H9 (cell line): ENCODE results near the gene NEDD4L. TPM values are rescaled to one million over a fixed set of nuclear protein-coding genes. Genes with fewer than 3 reads are reported as not detected.

Experiments used
- DNase-seq: peaks from one replicate; pipeline ENCODE4 v3.0.0-alpha.2; 2017
- H2AFZ ChIP-seq: one replicate; pipeline ENCODE4 v1.6.1; 2013; ENCODE audit warnings: mild to moderate bottlenecking, low read length, control low read depth, moderate library complexity
- H2AK5ac ChIP-seq: 2 replicates; pipeline ENCODE4 v1.6.1; 2013; ENCODE audit warnings: low read length, control low read depth, mixed read lengths; ENCODE audit not compliant: insufficient read length
- H2BK120ac ChIP-seq: one replicate; pipeline ENCODE4 v1.6.1; 2013; ENCODE audit warnings: low read depth, mild to moderate bottlenecking, low read length, control low read depth, inconsistent platforms; ENCODE audit not compliant: poor library complexity, severe bottlenecking
- H2BK12ac ChIP-seq: 2 replicates; pipeline ENCODE4 v1.6.1; 2013; ENCODE audit warnings: low read length, control low read depth, mixed read lengths, low read depth; ENCODE audit not compliant: insufficient read length
- H2BK15ac ChIP-seq: 2 replicates; pipeline ENCODE4 v1.6.1; 2013; ENCODE audit warnings: low read depth, low read length, control low read depth
- H2BK20ac ChIP-seq: one replicate; pipeline ENCODE4 v1.6.1; 2013; ENCODE audit warnings: low read depth, mild to moderate bottlenecking, low read length, control low read depth, inconsistent platforms; ENCODE audit not compliant: poor library complexity, severe bottlenecking
- H2BK5ac ChIP-seq: 2 replicates; pipeline ENCODE4 v1.6.1; 2013; ENCODE audit warnings: low read length, control low read depth, mixed read lengths; ENCODE audit not compliant: insufficient read length
- H3K14ac ChIP-seq: 2 replicates; pipeline ENCODE4 v1.6.1; 2013; ENCODE audit warnings: low read length, control low read depth; ENCODE audit not compliant: insufficient read depth
- H3K18ac ChIP-seq: 2 replicates; pipeline ENCODE4 v1.6.1; 2013; ENCODE audit warnings: low read depth, mild to moderate bottlenecking, mixed read lengths, low read length, control low read depth; ENCODE audit not compliant: insufficient read length
- H3K23ac ChIP-seq: 2 replicates; pipeline ENCODE4 v1.6.1; 2013; ENCODE audit warnings: low read length, control low read depth, mixed read lengths, low read depth; ENCODE audit not compliant: insufficient read length
- H3K23me2 ChIP-seq: 2 replicates; pipeline ENCODE4 v1.6.1; 2013; ENCODE audit warnings: low read depth, mild to moderate bottlenecking, mixed read lengths, low read length, control low read depth; ENCODE audit not compliant: insufficient read length, poor library complexity, severe bottlenecking
- H3K27ac ChIP-seq: 2 replicates; pipeline ENCODE4 v1.5.1; 2013; ENCODE audit warnings: low read length, control low read depth, mixed read lengths, low read depth; ENCODE audit not compliant: insufficient read length
- H3K27me3 ChIP-seq: 2 replicates; pipeline ENCODE4 v1.6.1; 2013; ENCODE audit warnings: low read length, control low read depth, inconsistent platforms; ENCODE audit not compliant: insufficient read depth
- H3K4ac ChIP-seq: 2 replicates; pipeline ENCODE4 v1.6.1; 2013; ENCODE audit warnings: low read depth, mild to moderate bottlenecking, control low read depth, inconsistent platforms, low read length, moderate library complexity
- H3K4me1 ChIP-seq: 2 replicates; pipeline ENCODE4 v1.6.1; 2013; ENCODE audit warnings: low read length, control low read depth, inconsistent platforms; ENCODE audit not compliant: insufficient read depth
- H3K4me2 ChIP-seq: 2 replicates; pipeline ENCODE4 v1.6.1; 2013; ENCODE audit warnings: low read length, control low read depth, mixed read lengths; ENCODE audit not compliant: insufficient read length, insufficient read depth
- H3K56ac ChIP-seq: 2 replicates; pipeline ENCODE4 v1.6.1; 2013; ENCODE audit warnings: low read depth, mild to moderate bottlenecking, mixed read lengths, low read length, control low read depth; ENCODE audit not compliant: insufficient read length
- H3K79me1 ChIP-seq: 2 replicates; pipeline ENCODE4 v1.6.1; 2013; ENCODE audit warnings: low read depth, mild to moderate bottlenecking, moderate library complexity, low read length, control low read depth, inconsistent platforms; ENCODE audit not compliant: insufficient read depth, poor library complexity, severe bottlenecking
- H3K79me2 ChIP-seq: 2 replicates; pipeline ENCODE4 v1.6.1; 2013; ENCODE audit warnings: low read length, control low read depth, inconsistent platforms; ENCODE audit not compliant: insufficient read depth
- H3K9ac ChIP-seq: 2 replicates; pipeline ENCODE4 v1.6.1; 2013; ENCODE audit warnings: low read length, control low read depth, mixed read lengths; ENCODE audit not compliant: insufficient read length; ENCODE audit errors: extremely low read depth
- H3K9me3 ChIP-seq: one replicate; pipeline ENCODE4 v1.6.1; 2013; ENCODE audit warnings: low read depth, low read length, inconsistent platforms; ENCODE audit not compliant: control insufficient read depth
- H3T11ph ChIP-seq: one replicate; pipeline ENCODE4 v1.6.1; 2013; ENCODE audit warnings: mild to moderate bottlenecking, low read length, control low read depth, inconsistent platforms
- H4K20me1 ChIP-seq: one replicate; pipeline ENCODE4 v1.6.1; 2013; ENCODE audit not compliant: control insufficient read depth, insufficient read length, insufficient read depth
- H4K5ac ChIP-seq: 2 replicates; pipeline ENCODE4 v1.6.1; 2013; ENCODE audit warnings: low read depth, mild to moderate bottlenecking, mixed read lengths, low read length, control low read depth; ENCODE audit not compliant: insufficient read length
- H4K8ac ChIP-seq: replicated peaks from 2 replicates; pipeline ENCODE4 v1.6.1; 2013; ENCODE audit warnings: low read length, control low read depth, mixed read lengths, low read depth; ENCODE audit not compliant: insufficient read length
- H4K91ac ChIP-seq: 2 replicates; pipeline ENCODE4 v1.6.1; 2013; ENCODE audit warnings: low read depth, mild to moderate bottlenecking, moderate library complexity, mixed read lengths, low read length, control low read depth; ENCODE audit not compliant: insufficient read length
- H3K27ac Mint-ChIP-seq, 3 experiments: 2 replicates in 2 of 3; 3 replicates in 1 of 3; pipeline ENCODE4 v1.8.0; 2020 to 2021; ENCODE audit warnings: mixed read lengths in 3 of 3, mild to moderate bottlenecking in 1 of 3, moderate library complexity in 1 of 3
- H3K27me3 Mint-ChIP-seq: 2 replicates; pipeline ENCODE4 v1.8.0; 2021; ENCODE audit warnings: low read depth, mild to moderate bottlenecking, moderate library complexity, mixed read lengths
- H3K36me3 Mint-ChIP-seq, 3 experiments: 2 replicates in 2 of 3; 3 replicates in 1 of 3; pipeline ENCODE4 v1.8.0; 2020 to 2021; ENCODE audit warnings: low read depth in 3 of 3, mixed read lengths in 3 of 3; ENCODE audit not compliant: insufficient read depth in 1 of 3
- H3K4me1 Mint-ChIP-seq, 2 experiments: 2 replicates each; pipeline ENCODE4 v1.8.0; 2020; ENCODE audit warnings: mixed read lengths in 2 of 2
- H3K4me3 Mint-ChIP-seq, 2 experiments: 2 replicates in 1 of 2; 3 replicates in 1 of 2; pipeline ENCODE4 v1.8.0; 2020 to 2021; ENCODE audit warnings: mild to moderate bottlenecking in 2 of 2, mixed read lengths in 2 of 2, moderate library complexity in 1 of 2
- H3K9me3 Mint-ChIP-seq, 2 experiments: 2 replicates in 1 of 2; 3 replicates in 1 of 2; pipeline ENCODE4 v1.8.0; 2020; ENCODE audit warnings: mild to moderate bottlenecking in 2 of 2, mixed read lengths in 2 of 2, moderate library complexity in 1 of 2
- CTCF ChIP-seq: fragments of 200-600 bp; sonication (generic); conservative IDR thresholded peaks from 3 replicates; pipeline ENCODE4 v1.8.0; 2021; ENCODE audit warnings: antibody characterized with exemption, mild to moderate bottlenecking
- WGBS: extraction: QIAGEN DNeasy Blood & Tissue Kit; methylation state at CpG from one replicate; pipeline ENCODE4 v1.1.7; 2013; ENCODE audit warnings: missing lambda C conversion rate, low lambda C conversion rate, mixed read lengths; ENCODE audit not compliant: insufficient read length; ENCODE audit errors: extremely low coverage; 5-methylcytosine and 5-hydroxymethylcytosine counted together
- total RNA-seq: library from RNA; stranded (reverse); gene quantifications from 2 replicates; pipeline ENCODE4 v1.2.1, GENCODE V29; 2021

NEDD4L gene
- total RNA-seq, 1 experiment from 2014 or later = 76.3 TPM

- Mint-ChIP-seq H3K36me3 (peaks cover 0 to 4% (median 0%) of the 10 kb centered on the region in 3 experiments; a peak in 1 of 7 replicates), H3K4me3 (no peak overlapping the region), H3K9me3 (peaks cover 0 to 3% of the 10 kb centered on the region in 2 experiments; a peak in 2 of 5 replicates), H3K27me3 (no peaks in the 10 kb centered on the region), H3K27ac (no peak overlapping the region), H3K4me1 (peaks cover 9 to 20% of the 10 kb centered on the region in 2 experiments)
- no peaks in the 10 kb centered on the region for H3K27me3 ChIP-seq
- no peak overlapping the region for H3K23ac ChIP-seq
- H2BK5ac ChIP-seq = no peak overlapping the region
- no CpG with 5 or more reads among the region's 7 CpGs for WGBS
- no peak overlapping the region for H3T11ph ChIP-seq
- no peak overlapping the region for H4K8ac ChIP-seq
- no peaks in the 10 kb centered on the region for H3K4me1 ChIP-seq
- H4K91ac ChIP-seq = no peak overlapping the region
- no peak overlapping the region for H2BK12ac ChIP-seq
- H2AK5ac ChIP-seq = no peak overlapping the region
- no peak overlapping the region for H3K9ac ChIP-seq
- no peak overlapping the region for H3K4ac ChIP-seq
- no peaks in the 10 kb centered on the region; the same call in 1 of the 2 replicates for H3K79me2 ChIP-seq
- H3K56ac ChIP-seq = no peak overlapping the region
- peaks cover 3% of the 10 kb centered on the region for H3K79me1 ChIP-seq
- H3K9me3 ChIP-seq = no peaks in the 10 kb centered on the region
- H3K23me2 ChIP-seq = no peaks in the 10 kb centered on the region
- DNase-seq = no peak
- no peak overlapping the region for H3K14ac ChIP-seq
- no peak overlapping the region for H4K5ac ChIP-seq
- H4K20me1 ChIP-seq = no peaks in the 10 kb centered on the region
- H2BK15ac ChIP-seq = no peak overlapping the region
- TF ChIP-seq CTCF = no peak
- no peak overlapping the region for H3K4me2 ChIP-seq
- H3K18ac ChIP-seq = no peak overlapping the region
- no peak overlapping the region for H3K27ac ChIP-seq
- no peak overlapping the region for H2AFZ ChIP-seq
- no peak overlapping the region for H2BK120ac ChIP-seq
- H2BK20ac ChIP-seq = no peak overlapping the region
These were observed 235.6 kb downstream of the NEDD4L start for GRCh38 chr18:58279504-58280175.
